H9 (cell line): Measurements from ENCODE around the gene PAQR4. TPM values are rescaled to one million over a fixed set of nuclear protein-coding genes. Genes with fewer than 3 reads are reported as not detected.
A peak's percentile ranks its signal among the peaks of the same experiment; 100 is the strongest.

Experiments
- DNase-seq: peaks from one replicate; pipeline ENCODE4 v3.0.0-alpha.2; 2017
- H2AFZ ChIP-seq: one replicate; pipeline ENCODE4 v1.6.1; 2013; ENCODE audit warnings: mild to moderate bottlenecking, low read length, control low read depth, moderate library complexity
- H2AK5ac ChIP-seq: 2 replicates; pipeline ENCODE4 v1.6.1; 2013; ENCODE audit warnings: low read length, control low read depth, mixed read lengths; ENCODE audit not compliant: insufficient read length
- H2BK120ac ChIP-seq: one replicate; pipeline ENCODE4 v1.6.1; 2013; ENCODE audit warnings: low read depth, mild to moderate bottlenecking, low read length, control low read depth, inconsistent platforms; ENCODE audit not compliant: poor library complexity, severe bottlenecking
- H2BK12ac ChIP-seq: 2 replicates; pipeline ENCODE4 v1.6.1; 2013; ENCODE audit warnings: low read length, control low read depth, mixed read lengths, low read depth; ENCODE audit not compliant: insufficient read length
- H2BK15ac ChIP-seq: 2 replicates; pipeline ENCODE4 v1.6.1; 2013; ENCODE audit warnings: low read depth, low read length, control low read depth
- H2BK20ac ChIP-seq: one replicate; pipeline ENCODE4 v1.6.1; 2013; ENCODE audit warnings: low read depth, mild to moderate bottlenecking, low read length, control low read depth, inconsistent platforms; ENCODE audit not compliant: poor library complexity, severe bottlenecking
- H2BK5ac ChIP-seq: 2 replicates; pipeline ENCODE4 v1.6.1; 2013; ENCODE audit warnings: low read length, control low read depth, mixed read lengths; ENCODE audit not compliant: insufficient read length
- H3K14ac ChIP-seq: 2 replicates; pipeline ENCODE4 v1.6.1; 2013; ENCODE audit warnings: low read length, control low read depth; ENCODE audit not compliant: insufficient read depth
- H3K18ac ChIP-seq: 2 replicates; pipeline ENCODE4 v1.6.1; 2013; ENCODE audit warnings: low read depth, mild to moderate bottlenecking, mixed read lengths, low read length, control low read depth; ENCODE audit not compliant: insufficient read length
- H3K23ac ChIP-seq: 2 replicates; pipeline ENCODE4 v1.6.1; 2013; ENCODE audit warnings: low read length, control low read depth, mixed read lengths, low read depth; ENCODE audit not compliant: insufficient read length
- H3K23me2 ChIP-seq: 2 replicates; pipeline ENCODE4 v1.6.1; 2013; ENCODE audit warnings: low read depth, mild to moderate bottlenecking, mixed read lengths, low read length, control low read depth; ENCODE audit not compliant: insufficient read length, poor library complexity, severe bottlenecking
- H3K27ac ChIP-seq: 2 replicates; pipeline ENCODE4 v1.5.1; 2013; ENCODE audit warnings: low read length, control low read depth, mixed read lengths, low read depth; ENCODE audit not compliant: insufficient read length
- H3K27me3 ChIP-seq: 2 replicates; pipeline ENCODE4 v1.6.1; 2013; ENCODE audit warnings: low read length, control low read depth, inconsistent platforms; ENCODE audit not compliant: insufficient read depth
- H3K4ac ChIP-seq: 2 replicates; pipeline ENCODE4 v1.6.1; 2013; ENCODE audit warnings: low read depth, mild to moderate bottlenecking, control low read depth, inconsistent platforms, low read length, moderate library complexity
- H3K4me1 ChIP-seq: 2 replicates; pipeline ENCODE4 v1.6.1; 2013; ENCODE audit warnings: low read length, control low read depth, inconsistent platforms; ENCODE audit not compliant: insufficient read depth
- H3K4me2 ChIP-seq: 2 replicates; pipeline ENCODE4 v1.6.1; 2013; ENCODE audit warnings: low read length, control low read depth, mixed read lengths; ENCODE audit not compliant: insufficient read length, insufficient read depth
- H3K56ac ChIP-seq: 2 replicates; pipeline ENCODE4 v1.6.1; 2013; ENCODE audit warnings: low read depth, mild to moderate bottlenecking, mixed read lengths, low read length, control low read depth; ENCODE audit not compliant: insufficient read length
- H3K79me1 ChIP-seq: 2 replicates; pipeline ENCODE4 v1.6.1; 2013; ENCODE audit warnings: low read depth, mild to moderate bottlenecking, moderate library complexity, low read length, control low read depth, inconsistent platforms; ENCODE audit not compliant: insufficient read depth, poor library complexity, severe bottlenecking
- H3K79me2 ChIP-seq: 2 replicates; pipeline ENCODE4 v1.6.1; 2013; ENCODE audit warnings: low read length, control low read depth, inconsistent platforms; ENCODE audit not compliant: insufficient read depth
- H3K9ac ChIP-seq: 2 replicates; pipeline ENCODE4 v1.6.1; 2013; ENCODE audit warnings: low read length, control low read depth, mixed read lengths; ENCODE audit not compliant: insufficient read length; ENCODE audit errors: extremely low read depth
- H3K9me3 ChIP-seq: one replicate; pipeline ENCODE4 v1.6.1; 2013; ENCODE audit warnings: low read depth, low read length, inconsistent platforms; ENCODE audit not compliant: control insufficient read depth
- H3T11ph ChIP-seq: one replicate; pipeline ENCODE4 v1.6.1; 2013; ENCODE audit warnings: mild to moderate bottlenecking, low read length, control low read depth, inconsistent platforms
- H4K20me1 ChIP-seq: one replicate; pipeline ENCODE4 v1.6.1; 2013; ENCODE audit not compliant: control insufficient read depth, insufficient read length, insufficient read depth
- H4K5ac ChIP-seq: 2 replicates; pipeline ENCODE4 v1.6.1; 2013; ENCODE audit warnings: low read depth, mild to moderate bottlenecking, mixed read lengths, low read length, control low read depth; ENCODE audit not compliant: insufficient read length
- H4K8ac ChIP-seq: replicated peaks from 2 replicates; pipeline ENCODE4 v1.6.1; 2013; ENCODE audit warnings: low read length, control low read depth, mixed read lengths, low read depth; ENCODE audit not compliant: insufficient read length
- H4K91ac ChIP-seq: 2 replicates; pipeline ENCODE4 v1.6.1; 2013; ENCODE audit warnings: low read depth, mild to moderate bottlenecking, moderate library complexity, mixed read lengths, low read length, control low read depth; ENCODE audit not compliant: insufficient read length
- H3K27ac Mint-ChIP-seq, 3 experiments: 2 replicates in 2 of 3; 3 replicates in 1 of 3; pipeline ENCODE4 v1.8.0; 2020 to 2021; ENCODE audit warnings: mixed read lengths in 3 of 3, mild to moderate bottlenecking in 1 of 3, moderate library complexity in 1 of 3
- H3K27me3 Mint-ChIP-seq: 2 replicates; pipeline ENCODE4 v1.8.0; 2021; ENCODE audit warnings: low read depth, mild to moderate bottlenecking, moderate library complexity, mixed read lengths
- H3K36me3 Mint-ChIP-seq, 3 experiments: 2 replicates in 2 of 3; 3 replicates in 1 of 3; pipeline ENCODE4 v1.8.0; 2020 to 2021; ENCODE audit warnings: low read depth in 3 of 3, mixed read lengths in 3 of 3; ENCODE audit not compliant: insufficient read depth in 1 of 3
- H3K4me1 Mint-ChIP-seq, 2 experiments: 2 replicates each; pipeline ENCODE4 v1.8.0; 2020; ENCODE audit warnings: mixed read lengths in 2 of 2
- H3K4me3 Mint-ChIP-seq, 2 experiments: 2 replicates in 1 of 2; 3 replicates in 1 of 2; pipeline ENCODE4 v1.8.0; 2020 to 2021; ENCODE audit warnings: mild to moderate bottlenecking in 2 of 2, mixed read lengths in 2 of 2, moderate library complexity in 1 of 2
- H3K9me3 Mint-ChIP-seq, 2 experiments: 2 replicates in 1 of 2; 3 replicates in 1 of 2; pipeline ENCODE4 v1.8.0; 2020; ENCODE audit warnings: mild to moderate bottlenecking in 2 of 2, mixed read lengths in 2 of 2, moderate library complexity in 1 of 2
- WGBS: extraction: QIAGEN DNeasy Blood & Tissue Kit; methylation state at CpG from one replicate; pipeline ENCODE4 v1.1.7; 2013; ENCODE audit warnings: missing lambda C conversion rate, low lambda C conversion rate, mixed read lengths; ENCODE audit not compliant: insufficient read length; ENCODE audit errors: extremely low coverage; 5-methylcytosine and 5-hydroxymethylcytosine counted together
- total RNA-seq: library from RNA; stranded (reverse); gene quantifications from 2 replicates; pipeline ENCODE4 v1.2.1, GENCODE V29; 2021
- TF ChIP-seq, protein P1 (sequence below): fragments of 200-600 bp; sonication (generic); conservative IDR thresholded peaks from 3 replicates; pipeline ENCODE4 v1.8.0; 2021; ENCODE audit warnings: antibody characterized with exemption, mild to moderate bottlenecking

The PAQR4 gene
- total RNA-seq, 1 experiment from 2014 or later, result 32.1 TPM

DNA sequence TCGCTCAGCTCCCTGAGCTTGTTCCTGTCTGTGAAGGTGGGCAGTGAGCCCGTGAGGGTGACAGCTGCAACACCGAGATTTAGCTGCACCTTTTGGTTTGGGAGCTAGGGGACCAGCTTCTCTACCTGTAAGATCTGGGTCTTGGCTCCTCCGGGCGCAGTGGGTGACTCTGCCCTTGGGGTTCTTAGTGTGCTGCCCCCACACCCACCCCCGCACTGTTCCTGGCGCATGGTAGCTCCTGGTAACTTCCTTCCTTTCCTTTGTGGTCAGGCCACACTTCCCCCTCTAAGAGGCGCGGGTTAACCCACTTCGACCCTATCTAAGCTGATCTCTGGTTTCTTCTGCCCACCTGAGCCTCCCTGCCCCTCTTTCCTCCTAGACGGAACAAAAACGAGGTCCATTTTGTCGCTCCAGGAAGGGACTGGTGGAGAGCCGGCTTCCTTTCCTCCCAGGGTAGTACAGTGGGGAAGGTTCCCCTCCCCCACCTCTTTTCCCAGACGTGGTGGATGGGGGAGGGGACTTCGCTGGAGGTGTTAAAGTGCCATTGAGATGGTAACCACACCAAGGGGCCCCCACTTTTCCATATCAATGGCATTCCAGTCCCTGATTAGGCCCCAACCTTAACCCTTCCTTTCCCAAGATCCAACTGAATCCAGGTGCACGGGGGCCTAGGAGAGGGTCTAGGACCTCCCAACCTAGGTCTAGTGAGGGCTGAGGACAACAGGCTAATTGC lies 39.0 kb downstream of the PAQR4 start:
- no CpG with 5 or more reads among the region's 17 CpGs for WGBS
- Histone ChIP-seq H3K9me3 (no peaks in the 10 kb centered on the region), H4K20me1 (no peaks in the 10 kb centered on the region), H3K4me2 (peak overlapping the region; percentile 53), H2BK5ac (peak overlapping the region; percentile 11), H2BK15ac (no peak overlapping the region), H3K4ac (peak overlapping the region; percentile 28; the same call in 1 of the 2 replicates), H3K79me2 (no peaks in the 10 kb centered on the region), H2BK12ac (peak overlapping the region; percentile 52), H4K8ac (no peak overlapping the region), H2AFZ (no peak overlapping the region), H3K4me1 (peaks cover 11% of the 10 kb centered on the region; the same call in 1 of the 2 replicates), H4K5ac (peak overlapping the region; percentile 4), H3T11ph (no peak overlapping the region), H3K18ac (peak overlapping the region; percentile 92), H3K27me3 (no peaks in the 10 kb centered on the region), H2BK120ac (peak overlapping the region; percentile 25), H3K14ac (peak overlapping the region; percentile 81), H3K9ac (peak overlapping the region; percentile 9), H2AK5ac (no peak overlapping the region), H3K79me1 (no peaks in the 10 kb centered on the region), H3K56ac (no peak overlapping the region), H3K27ac (peak overlapping the region; percentile 88), H2BK20ac (no peak overlapping the region), H3K23ac (no peak overlapping the region), H4K91ac (peak overlapping the region; percentile 23), H3K23me2 (peaks cover 19% of the 10 kb centered on the region)
- Mint-ChIP-seq H3K27ac (peak overlapping the region; percentile 99 to 100 (median 100)), H3K4me3 (peak overlapping the region; percentile 66 to 79), H3K4me1 (peaks cover 43 to 70% of the 10 kb centered on the region in 2 experiments), H3K9me3 (no peaks in the 10 kb centered on the region), H3K27me3 (peaks cover 3% of the 10 kb centered on the region; the same call in 1 of the 2 replicates), H3K36me3 (peaks cover 0 to 6% (median 0%) of the 10 kb centered on the region in 3 experiments; a peak in 1 of 7 replicates)
- DNase-seq, result peak; percentile 97
- TF ChIP-seq, protein P1, sequence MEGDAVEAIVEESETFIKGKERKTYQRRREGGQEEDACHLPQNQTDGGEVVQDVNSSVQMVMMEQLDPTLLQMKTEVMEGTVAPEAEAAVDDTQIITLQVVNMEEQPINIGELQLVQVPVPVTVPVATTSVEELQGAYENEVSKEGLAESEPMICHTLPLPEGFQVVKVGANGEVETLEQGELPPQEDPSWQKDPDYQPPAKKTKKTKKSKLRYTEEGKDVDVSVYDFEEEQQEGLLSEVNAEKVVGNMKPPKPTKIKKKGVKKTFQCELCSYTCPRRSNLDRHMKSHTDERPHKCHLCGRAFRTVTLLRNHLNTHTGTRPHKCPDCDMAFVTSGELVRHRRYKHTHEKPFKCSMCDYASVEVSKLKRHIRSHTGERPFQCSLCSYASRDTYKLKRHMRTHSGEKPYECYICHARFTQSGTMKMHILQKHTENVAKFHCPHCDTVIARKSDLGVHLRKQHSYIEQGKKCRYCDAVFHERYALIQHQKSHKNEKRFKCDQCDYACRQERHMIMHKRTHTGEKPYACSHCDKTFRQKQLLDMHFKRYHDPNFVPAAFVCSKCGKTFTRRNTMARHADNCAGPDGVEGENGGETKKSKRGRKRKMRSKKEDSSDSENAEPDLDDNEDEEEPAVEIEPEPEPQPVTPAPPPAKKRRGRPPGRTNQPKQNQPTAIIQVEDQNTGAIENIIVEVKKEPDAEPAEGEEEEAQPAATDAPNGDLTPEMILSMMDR, result no peak
